ENCODE results near the gene CALHM5.
A peak's percentile ranks its signal among the peaks of the same experiment; 100 is the strongest.

Gene CALHM5

GRCh38 chr6:116518621-116519368 lies 7.4 kb downstream of the CALHM5 start:
- DNase-seq (ENCODE audit: low read depth in 2 of 2): peak in 1 of 2 donors; percentile 12
- TF ChIP-seq CTCF (IDR thresholded peaks at IDR 0.05; ENCODE audit: low read depth, low read length): no peak

GRCh38 chr6:116522896-116523295 lies 11.5 kb downstream of the CALHM5 start:
- no peak for TF ChIP-seq CTCF (IDR thresholded peaks at IDR 0.05; ENCODE audit: low read depth, low read length)
- DNase-seq (ENCODE audit: low read depth in 2 of 2): no peak
- H3K4me3 ChIP-seq (replicated peaks in 1 of 2; ENCODE audit: low read depth in 2 of 2, low read length in 2 of 2): no peak overlapping the region

More at GRCh38 chr6:116518621-116519368, 7.4 kb downstream of the CALHM5 start:
- no peak overlapping the region for H3K4me3 ChIP-seq (replicated peaks in 1 of 2; ENCODE audit: low read depth in 2 of 2, low read length in 2 of 2)

GRCh38 chr6:116524236-116524635 lies 12.8 kb downstream of the CALHM5 start:
- no peak for TF ChIP-seq CTCF (IDR thresholded peaks at IDR 0.05; ENCODE audit: low read depth, low read length)
- no peak for DNase-seq (ENCODE audit: low read depth in 2 of 2)
- H3K4me3 ChIP-seq (replicated peaks in 1 of 2; ENCODE audit: low read depth in 2 of 2, low read length in 2 of 2): no peak overlapping the region

- DNase-seq (ENCODE audit: low read depth in 2 of 2): no peak
- no peak for TF ChIP-seq CTCF (IDR thresholded peaks at IDR 0.05; ENCODE audit: low read depth, low read length)
- no peak overlapping the region for H3K4me3 ChIP-seq (replicated peaks in 1 of 2; ENCODE audit: low read depth in 2 of 2, low read length in 2 of 2)
These were observed 16.7 kb downstream of the CALHM5 start for GRCh38 chr6:116528133-116528532.

- DNase-seq (ENCODE audit: low read depth in 2 of 2): peak; percentile 31 to 60
- H3K4me3 ChIP-seq (replicated peaks in 1 of 2; ENCODE audit: low read depth in 2 of 2, low read length in 2 of 2): no peak overlapping the region
- no peak for TF ChIP-seq CTCF (IDR thresholded peaks at IDR 0.05; ENCODE audit: low read depth, low read length)
These were observed 17.3 kb downstream of the CALHM5 start for GRCh38 chr6:116528780-116529179.

- no peak for DNase-seq (ENCODE audit: low read depth in 2 of 2)
- TF ChIP-seq CTCF (IDR thresholded peaks at IDR 0.05; ENCODE audit: low read depth, low read length): no peak
- no peak overlapping the region for H3K4me3 ChIP-seq (replicated peaks in 1 of 2; ENCODE audit: low read depth in 2 of 2, low read length in 2 of 2)
These were observed 18.2 kb downstream of the CALHM5 start for GRCh38 chr6:116529466-116530290.

Measured in cardiac fibroblast (primary cell).